Activated CD4-positive, alpha-beta T cell treated with anti-CD3 and anti-CD28 coated beads, Interleukin-2, Interleukin-6, amounts not matched to agents 100 ng/mL and 50 ng/mL, durations not matched to agents 16 hours and 8 hours (primary cell): ENCODE measurements around the gene SMIM20.
A peak's percentile ranks its signal among the peaks of the same experiment; 100 is the strongest.
"Not testable (repeated sequence)": the region's sequence is repeated elsewhere in the genome, so short reads cannot be mapped to it uniquely, and the experiment has no call there.

Experiments used
- DNase-seq: peaks from one replicate; pipeline ENCODE4 v3.0.0-alpha.2; 2020

Gene SMIM20

GRCh38 chr4:25913851-25914669, at the start of gene SMIM20:
Gene SMIM20 (plus strand): TSS chr4:25914220. CDS start chr4:25914314, 94 bp downstream.
- DNase-seq, result peak; percentile 95

DNA sequence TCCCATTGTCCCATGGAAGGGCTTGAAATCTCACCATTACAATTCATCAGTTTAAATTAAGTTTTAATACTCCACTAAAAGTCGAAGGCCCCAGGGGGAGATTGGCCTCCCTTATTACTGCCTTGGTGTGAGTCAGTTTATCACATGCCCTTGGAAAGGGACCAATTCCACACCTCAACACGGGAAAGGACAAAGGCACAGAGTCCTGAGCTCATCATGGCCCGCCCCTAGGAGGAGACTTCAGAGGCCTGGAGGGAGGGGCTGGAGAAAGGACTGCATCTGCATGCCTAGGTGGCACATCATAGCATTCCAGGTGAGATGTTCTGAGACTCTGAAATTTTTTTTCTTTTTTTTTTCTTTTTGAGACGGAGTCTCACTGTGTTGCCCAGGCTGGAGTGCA, 48.4 kb upstream of the SMIM20 start:
- DNase-seq, result no peak

DNA sequence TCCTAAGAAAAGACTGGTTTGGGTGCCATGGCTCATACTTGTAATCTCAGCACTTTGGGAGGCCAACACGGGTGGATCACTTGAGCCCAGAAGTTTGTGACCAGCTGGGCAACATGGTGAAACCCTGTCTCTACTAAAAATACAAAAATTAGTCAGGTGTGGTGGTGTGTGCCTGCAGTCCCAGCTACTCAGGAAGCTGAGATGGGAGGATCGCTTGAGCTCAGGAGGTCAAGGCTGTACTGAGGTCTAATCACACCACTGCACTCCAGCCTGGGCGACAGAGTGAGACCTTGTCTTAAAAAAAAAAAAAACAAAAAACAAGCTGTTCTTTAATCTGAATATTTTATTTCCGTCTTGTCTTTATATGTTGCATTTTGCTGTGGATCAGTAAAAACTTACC, 47.6 kb upstream of the SMIM20 start:
- not testable (repeated sequence) for DNase-seq

DNA sequence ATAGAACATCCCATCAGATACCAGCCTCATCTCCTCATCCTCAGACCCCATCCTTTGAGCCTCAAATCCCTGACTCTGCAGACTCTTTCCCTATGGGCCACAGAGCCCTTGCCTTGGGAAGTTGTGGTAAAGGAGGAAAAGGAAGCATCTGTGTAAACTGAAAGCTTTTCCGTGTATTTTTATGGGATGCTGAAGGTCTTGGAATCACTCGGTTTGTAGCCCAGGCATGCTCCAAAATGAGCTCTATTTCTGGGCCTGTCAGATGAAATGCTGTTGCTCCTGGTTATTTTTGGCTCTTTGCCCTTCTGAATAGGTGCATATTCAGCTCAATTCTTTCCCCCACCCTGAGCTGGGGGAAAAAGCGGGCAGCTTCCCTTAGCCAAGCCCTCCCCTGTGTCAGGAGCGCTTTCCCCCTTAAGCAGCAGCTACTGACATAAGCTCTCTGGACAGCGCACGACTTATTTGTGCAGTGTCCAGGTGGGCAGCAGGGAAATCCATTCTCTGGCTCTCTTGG, 46.2 kb upstream of the SMIM20 start:
- no peak for DNase-seq

- DNase-seq, result no peak
Measured at GRCh38 chr4:25870081-25870480, 43.9 kb upstream of the SMIM20 start.

GRCh38 chr4:25872851-25873631, 41.0 kb upstream of the SMIM20 start:
- DNase-seq, result no peak

DNA sequence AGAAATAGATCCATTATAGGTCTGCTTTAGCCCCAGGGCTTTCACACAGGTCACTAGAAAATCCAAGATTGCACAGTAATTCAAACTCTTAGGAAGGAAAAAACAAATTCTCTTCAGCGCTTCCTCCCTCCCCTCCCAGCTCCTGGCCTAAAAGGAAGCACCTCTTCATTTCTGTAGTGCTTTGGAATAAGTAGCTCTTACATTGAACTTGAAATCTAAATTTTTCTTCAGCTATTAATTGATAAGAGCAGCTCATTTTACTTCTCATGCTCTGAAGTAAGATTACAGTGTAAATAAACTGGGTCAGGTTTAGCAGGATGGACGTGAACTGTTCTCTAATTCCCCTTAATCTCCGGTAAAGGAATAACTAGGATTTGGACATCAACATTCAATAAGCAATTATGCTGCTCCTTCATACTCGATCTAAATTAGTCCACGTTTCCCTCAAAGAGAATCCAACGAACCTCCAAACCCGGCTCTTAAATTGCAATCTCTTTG, 40.3 kb upstream of the SMIM20 start:
- DNase-seq, result no peak

- DNase-seq, result no peak
Measured at GRCh38 chr4:25874655-25875054, 39.4 kb upstream of the SMIM20 start.

DNA sequence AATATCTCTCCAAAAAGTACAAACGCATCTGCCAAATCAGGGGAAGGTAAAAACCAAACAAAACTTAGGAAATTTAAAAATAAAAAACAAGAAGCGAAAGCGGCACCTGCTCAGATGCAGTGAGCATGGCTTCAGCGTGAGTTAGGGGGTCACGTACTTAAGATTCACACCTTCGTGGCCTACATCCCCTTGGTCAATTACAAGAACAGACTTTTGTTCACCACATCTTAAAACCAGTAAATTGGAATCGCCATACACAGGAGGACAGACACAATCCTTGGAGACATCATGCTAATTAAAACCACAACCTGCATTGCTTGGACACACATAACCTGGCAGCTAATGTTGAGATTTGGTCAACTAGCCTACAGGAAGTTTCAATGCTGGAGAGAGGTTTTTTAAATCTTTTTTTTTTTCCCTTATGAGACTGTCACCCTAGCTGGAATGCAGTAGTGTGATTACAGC, 38.7 kb upstream of the SMIM20 start:
- DNase-seq, result no peak

GRCh38 chr4:25878676-25879075, 35.3 kb upstream of the SMIM20 start:
- DNase-seq, result no peak

DNA sequence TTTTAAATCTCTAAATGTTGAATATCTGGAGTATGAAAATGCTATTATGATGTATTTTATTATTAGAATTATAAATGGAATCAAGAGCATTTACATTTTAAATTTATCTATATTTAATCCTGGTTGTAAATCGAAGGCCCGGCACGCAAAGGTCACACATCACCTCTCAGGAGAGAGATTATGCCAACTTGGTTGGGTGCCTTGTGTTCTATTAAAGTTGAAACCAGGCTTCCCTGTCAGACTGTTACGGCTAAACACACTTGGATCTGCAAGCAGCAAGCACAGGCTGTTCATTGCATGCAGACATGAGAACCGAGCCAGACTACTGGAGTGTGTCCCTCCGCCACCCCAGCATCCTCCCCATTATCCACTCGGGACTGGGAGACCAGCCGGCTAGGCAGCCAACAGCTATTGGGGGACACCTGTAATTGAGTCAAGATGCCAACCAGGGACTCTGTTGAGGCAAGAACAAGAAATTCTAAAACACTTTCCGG, 34.9 kb upstream of the SMIM20 start:
- DNase-seq, result no peak

DNA sequence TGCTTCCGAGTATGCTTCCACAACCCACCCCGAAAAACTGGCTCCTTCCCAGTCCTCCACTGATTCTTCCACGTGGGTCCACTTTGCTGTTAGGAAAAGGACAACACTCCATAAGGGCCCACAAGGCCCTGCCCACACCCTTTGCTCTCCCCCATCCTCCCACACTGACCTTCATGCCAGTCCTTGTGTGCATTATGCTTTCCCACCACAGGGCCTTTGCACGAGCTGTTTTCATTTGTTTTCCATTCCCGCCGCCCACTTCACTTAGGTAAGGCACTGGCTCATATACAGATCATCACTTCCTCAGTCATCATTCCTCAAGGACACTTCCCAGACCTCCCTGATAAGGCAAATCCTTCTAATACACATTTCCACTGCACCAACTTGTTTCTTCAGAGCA, 34.4 kb upstream of the SMIM20 start:
- no peak for DNase-seq

- no peak for DNase-seq
Measured at GRCh38 chr4:25879991-25880651, 33.9 kb upstream of the SMIM20 start.

DNA sequence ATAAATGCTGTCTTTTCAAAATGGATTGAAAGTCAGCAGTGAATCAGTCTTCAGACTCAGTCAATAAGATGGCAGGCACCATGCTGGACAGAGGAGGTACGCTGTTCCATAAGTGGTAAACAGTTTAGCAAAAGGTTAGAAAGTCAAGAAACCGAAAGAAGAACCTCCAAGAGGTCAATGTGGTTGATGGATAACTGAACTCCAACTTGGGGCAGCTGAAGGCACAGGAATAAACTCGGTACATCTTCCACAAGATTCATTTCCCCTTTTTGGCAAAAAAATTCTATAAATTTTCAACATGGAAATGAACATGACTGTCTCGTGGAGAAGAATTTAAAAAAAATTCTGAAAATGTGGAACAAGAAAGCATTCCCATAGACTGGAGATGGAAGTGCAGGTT, 32.8 kb upstream of the SMIM20 start:
- no peak for DNase-seq

GRCh38 chr4:25882226-25882625, 31.8 kb upstream of the SMIM20 start:
- no peak for DNase-seq

GRCh38 chr4:25883565-25883964, 30.5 kb upstream of the SMIM20 start:
- no peak for DNase-seq

- DNase-seq, result no peak
Measured at GRCh38 chr4:25884031-25884782, 29.8 kb upstream of the SMIM20 start.

- DNase-seq, result no peak
Measured at GRCh38 chr4:25888781-25889180, 25.2 kb upstream of the SMIM20 start.

DNA sequence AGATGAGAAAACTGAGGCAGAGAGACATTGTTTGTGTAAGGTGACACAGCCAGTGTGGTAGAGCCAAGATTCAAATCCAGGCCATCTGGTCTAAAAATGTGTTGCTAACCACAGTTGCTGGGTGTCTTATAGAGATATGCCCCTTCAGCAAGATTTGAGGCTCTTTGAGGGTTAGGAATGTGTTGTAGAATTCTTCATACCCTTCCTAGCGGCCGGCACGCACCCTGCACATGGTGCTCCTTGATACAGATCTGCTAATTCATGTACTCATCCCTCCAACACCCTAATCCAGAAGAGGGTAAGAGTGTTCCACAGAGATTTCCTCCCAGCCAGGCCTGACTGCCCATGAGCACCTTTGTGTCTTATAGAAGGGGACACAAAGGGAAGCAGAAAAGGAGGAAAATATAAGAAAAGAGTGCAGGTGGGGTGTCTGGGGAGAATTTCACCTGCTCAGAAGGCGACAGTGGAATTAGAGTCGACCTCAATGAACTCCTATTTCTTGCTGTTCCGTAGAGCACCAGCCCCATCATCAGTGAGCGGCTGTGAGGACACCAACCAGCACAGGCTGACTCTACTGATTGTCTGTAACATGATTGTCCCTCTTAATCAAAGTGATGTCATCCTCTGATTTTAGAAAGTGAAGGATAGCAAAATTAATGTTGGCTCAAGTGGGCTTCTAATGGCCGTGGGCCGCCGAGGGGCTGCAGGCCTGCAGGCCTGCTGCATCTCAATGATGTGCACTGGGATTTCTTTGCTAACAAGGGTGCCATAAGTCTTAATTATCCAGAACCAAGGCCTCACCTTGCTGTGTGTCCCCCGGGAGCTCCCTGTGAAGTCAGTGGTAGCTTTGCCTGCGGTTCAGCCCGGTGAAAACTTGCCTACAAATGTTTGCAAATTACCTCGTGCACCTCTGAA, 24.2 kb upstream of the SMIM20 start:
- DNase-seq, result no peak

GRCh38 chr4:25890571-25891485, 23.2 kb upstream of the SMIM20 start:
- DNase-seq, result no peak
